Skin of body (tissue), 2 donors: ENCODE data around the gene SPAG4. TPM values are rescaled to one million over a fixed set of nuclear protein-coding genes. Genes with fewer than 3 reads are reported as not detected.

ENCODE experiments used
- DNase-seq: peaks from one replicate; lab custom pipeline; 2025; lab: John Stamatoyannopoulos, UW
- total RNA-seq: library from RNA; depleted of rRNA; stranded (reverse); fragments of >200 nt; gene quantifications from one replicate; pipeline ENCODE4 v1.2.3, GENCODE V29; 2014

Gene SPAG4
- total RNA-seq, 1 donor from 2014 or later = not detected

DNA sequence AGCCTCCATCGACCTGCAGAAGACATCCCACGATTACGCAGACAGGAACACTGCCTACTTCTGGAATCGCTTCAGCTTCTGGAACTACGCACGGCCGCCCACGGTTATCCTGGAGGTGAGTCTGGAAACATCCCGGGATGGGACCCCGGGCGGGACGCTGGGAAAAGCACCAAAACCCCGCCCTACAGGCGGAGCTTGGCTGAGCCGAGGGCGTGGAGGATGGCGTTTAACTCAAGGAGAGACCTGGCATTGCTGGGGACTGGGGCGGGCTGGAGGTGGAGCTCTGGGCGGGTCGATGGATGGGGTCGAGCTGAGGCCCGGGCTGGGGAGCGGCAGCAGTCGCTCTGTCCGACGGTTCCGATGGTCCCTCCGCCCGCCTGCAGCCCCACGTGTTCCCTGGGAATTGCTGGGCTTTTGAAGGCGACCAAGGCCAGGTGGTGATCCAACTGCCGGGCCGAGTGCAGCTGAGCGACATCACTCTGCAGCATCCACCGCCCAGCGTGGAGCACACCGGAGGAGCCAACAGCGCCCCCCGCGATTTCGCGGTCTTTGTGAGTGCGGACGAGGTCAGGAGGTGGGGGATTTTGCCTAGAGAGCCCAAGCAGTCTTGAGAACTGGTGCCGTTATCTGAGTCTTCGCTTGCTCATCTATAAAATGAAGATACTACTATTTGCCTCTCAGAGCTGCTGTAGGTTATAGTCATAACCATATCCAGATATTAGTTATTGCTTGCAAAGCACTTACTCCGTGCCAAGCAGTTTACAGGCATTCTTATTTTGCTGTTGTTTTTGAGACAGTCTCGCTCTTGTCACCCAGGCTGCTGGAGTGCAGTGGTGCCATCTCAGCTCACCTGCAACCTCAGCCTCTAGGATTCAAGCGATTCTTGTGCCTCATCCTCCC lies 3.8 kb downstream of the SPAG4 start:
- no peak for DNase-seq

DNA sequence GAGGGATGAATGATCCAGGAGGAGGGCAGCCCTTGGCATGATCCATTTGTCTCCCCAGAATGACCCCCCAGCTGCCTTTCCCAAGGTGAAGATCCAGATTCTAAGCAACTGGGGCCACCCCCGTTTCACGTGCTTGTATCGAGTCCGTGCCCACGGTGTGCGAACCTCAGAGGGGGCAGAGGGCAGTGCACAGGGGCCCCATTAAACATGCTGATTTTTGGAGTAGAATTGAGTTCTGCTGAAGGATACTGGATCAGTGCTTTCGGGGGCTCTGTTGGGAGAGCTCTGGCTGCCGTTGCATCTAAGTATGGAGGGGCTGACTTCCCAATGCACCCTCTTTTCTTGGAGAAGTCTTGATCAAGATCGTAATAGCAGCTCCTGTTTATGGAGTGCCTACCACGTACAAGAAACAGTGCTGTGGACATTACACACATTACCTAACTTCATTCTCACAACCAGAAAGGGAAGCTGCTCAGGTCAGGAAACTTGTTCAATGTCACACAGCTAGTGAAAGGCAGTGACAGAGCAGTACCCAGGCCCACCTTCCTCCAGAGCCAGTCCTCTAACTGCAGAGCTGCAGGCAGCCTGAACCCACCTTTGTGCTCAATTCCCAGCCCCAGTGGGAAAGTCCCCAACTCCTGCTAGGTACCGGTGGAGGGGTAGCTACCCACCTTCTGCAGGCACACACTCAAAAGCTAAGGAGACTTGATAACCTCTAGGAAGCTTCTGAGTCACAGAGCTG lies 5.4 kb downstream of the SPAG4 start:
- no peak for DNase-seq

DNA sequence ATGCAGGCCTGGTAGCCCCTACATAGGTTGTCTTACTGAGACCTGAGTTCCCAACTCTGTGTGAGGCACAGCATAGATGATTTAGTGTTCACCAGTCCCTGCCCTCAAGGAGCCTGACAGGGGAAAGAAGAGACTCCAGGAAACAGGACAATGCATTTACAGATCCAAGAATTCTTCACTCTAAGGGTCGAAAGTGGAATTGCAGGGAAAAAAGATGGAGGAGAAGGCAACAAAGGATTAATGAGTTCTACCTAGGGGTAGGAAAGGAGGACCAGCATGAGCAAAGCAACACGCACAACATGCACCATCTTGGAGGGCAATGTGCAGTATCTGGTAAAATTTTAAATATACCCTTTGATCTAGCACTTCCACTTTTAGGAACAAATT lies 5.9 kb downstream of the SPAG4 start:
- no peak for DNase-seq

DNA sequence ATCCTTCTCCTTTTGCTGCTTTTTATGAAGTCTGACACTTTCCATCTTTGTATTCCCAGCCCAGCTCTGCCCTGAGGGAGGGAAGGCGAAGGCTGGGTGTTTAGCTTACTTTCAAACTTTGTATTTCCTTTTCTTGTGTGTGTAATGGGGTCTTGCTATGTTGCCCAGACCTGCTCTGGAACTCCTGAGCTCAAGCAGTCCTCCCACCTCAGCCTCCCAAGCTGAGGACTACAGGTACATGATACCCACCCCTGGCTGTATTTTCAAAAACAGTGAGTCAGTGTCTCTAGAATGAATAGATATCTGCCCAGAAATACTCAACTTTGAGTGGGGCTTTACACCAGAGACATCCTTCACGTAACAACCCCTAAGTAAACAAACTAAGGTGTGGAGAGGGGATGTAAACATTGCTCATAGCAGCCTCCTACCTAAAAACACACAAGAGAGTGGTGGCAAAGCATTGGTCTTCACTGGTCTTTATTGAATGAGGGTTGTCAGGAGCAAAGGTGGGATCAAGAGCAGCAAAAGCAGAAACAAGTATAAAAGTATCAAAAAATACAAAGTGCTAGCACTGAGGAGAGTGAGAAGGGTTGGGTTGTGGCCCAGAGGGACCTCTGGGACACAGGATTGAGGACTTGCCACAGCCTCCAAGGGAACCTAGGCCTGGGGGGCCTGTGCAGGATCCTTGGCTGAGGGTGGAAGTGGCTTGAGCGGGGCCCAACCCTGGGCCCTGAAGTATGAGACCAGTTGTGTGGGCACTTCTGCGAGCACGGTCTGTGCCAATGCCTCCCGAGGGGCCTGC lies 10.2 kb downstream of the SPAG4 start:
- DNase-seq = no peak

DNA sequence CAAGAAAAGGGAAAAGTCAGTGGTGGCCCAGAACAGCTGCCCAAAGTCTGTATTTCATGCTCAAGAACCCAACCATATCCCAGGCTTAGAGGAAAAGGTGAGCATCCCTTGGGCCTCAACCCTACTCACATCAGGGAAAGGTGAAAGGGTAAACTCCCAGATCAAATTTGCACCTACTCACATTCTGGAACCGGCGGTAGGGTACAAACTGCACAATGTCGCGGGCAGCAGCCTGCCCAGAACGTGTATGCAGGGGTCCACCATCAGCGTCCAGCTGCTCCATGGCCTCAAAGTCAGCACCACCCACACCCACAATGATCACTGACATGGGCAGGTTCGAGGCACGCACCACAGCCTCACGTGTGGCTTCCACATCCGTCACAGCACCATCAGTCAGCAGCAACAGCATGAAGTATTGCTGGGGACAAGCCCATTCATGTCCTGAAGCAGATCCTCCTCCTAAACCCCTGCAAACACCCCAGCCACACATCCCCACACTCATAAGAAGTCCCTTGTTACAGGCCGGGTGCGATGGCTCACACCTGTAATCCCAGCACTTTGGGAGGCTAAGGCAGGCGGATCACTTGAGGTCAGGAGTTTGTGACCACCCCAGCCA lies 10.9 kb downstream of the SPAG4 start:
- DNase-seq = no peak

DNA sequence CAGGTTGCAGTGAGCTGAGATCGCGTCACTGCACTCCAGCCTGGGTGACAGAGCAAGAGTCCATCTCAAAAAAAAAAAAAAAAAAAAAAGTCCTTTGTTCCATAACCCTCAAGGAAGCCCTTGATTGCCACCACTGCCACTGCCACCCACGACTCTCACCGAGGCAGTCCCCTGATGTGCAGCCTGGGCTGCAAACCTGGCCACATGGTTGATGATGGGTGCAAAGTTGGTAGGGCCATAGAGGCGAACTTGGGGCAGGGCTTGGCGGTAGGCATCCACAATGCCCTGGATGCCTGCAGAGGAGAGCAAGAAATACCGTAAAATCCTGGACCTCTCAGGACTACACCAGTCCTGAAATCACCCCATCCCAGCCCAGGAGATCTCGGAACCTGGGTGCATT lies 11.5 kb downstream of the SPAG4 start:
- no peak for DNase-seq

DNA sequence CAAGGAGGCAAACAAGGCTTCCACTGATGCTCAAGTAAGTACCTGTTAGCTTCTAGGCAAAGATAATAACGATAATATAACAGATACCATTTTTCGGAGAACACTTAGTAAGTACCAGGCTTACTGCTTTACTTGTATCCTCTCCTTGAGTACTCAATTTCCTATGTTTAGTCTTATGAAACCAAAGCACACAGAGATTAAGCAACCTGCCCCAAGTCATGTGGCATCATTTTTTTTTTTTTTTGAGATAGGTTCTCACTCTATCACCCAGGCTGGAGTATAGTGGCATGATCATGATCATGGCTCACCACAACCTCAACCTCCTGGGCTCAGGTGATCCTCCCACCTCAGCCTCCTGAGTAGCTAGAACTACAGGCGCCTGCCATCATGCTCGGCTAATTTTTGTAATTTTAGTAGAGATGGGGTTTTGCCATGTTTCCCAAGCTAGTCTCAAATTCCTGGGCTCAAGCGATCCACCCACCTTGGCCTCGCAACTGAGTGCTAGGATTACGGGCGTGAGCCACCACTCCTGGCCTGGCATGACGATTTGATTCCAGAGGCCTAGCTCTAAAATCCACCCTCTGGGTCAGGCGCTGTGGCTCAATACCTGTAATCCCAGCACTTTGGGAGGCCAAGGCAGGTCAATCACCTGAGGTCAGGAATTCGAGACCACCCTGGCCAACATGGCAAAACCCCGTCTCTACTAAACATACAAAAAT lies 14.0 kb downstream of the SPAG4 start:
- no peak for DNase-seq

DNA sequence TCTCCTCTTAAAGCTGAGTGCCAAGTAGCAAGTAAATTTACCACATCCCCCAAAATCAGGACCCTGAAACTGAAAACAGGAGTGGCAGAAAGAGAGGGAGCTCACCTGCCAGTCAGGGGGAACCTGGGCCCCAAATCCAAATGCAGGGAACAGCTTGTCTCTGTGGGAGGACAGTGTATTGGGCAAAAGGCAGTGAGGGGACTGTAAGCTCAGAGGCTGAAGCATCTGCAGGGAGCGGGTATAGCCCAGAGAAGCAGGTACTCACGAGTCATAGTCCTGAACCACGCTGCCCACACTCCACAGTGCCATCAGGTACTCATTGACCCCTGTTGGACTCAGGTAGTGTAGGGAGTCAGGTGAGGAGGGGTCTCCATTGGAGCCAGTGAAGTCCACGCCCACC lies 15.0 kb downstream of the SPAG4 start:
- no peak for DNase-seq

DNA sequence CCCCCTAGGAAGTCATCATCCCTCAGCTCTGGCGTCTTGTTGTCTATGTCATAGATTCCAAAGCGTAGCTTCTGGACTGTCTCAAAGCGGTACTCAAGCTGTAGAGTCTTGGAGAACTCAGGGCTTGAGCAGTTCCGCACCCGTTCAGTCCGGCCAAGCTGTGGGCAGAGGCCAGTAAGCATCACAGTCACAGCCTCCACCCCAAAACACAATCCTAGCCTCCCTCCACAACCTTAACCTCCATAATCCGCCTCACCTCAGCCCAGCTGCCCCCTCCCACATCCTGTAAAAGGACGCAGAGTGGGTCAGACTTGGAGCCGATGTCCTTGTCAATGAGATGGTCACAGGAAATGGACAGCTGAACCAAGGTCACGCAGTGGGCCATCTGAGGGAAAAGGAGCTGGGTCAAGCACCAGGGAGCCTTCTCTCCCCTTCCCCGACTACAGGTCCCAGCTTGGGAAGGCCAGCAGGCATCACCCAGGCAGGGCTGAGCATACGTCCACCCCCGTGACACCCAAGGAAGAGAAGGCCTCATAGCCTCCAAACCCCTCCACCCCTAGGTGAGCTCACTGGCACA lies 17.0 kb downstream of the SPAG4 start:
- DNase-seq = no peak

DNA sequence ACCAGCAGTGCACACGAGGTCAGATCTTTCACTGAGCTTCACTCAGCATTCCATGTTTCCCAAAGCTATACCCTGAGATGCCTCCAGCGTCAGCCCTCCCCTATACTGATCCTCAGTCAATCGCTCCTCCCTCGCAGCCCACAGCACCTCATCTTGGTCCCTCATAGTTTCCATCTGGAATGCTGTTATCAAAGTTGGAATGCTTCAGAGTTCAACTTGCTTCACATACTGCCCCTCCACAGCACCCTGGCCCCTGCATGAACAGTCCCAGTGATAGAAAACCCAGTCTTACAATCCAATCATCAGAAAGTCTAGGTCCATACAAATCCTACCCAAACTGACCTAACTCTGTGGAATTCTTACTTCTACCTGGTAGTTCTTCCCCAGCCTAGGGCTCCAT lies 20.0 kb downstream of the SPAG4 start:
- DNase-seq = no peak

DNA sequence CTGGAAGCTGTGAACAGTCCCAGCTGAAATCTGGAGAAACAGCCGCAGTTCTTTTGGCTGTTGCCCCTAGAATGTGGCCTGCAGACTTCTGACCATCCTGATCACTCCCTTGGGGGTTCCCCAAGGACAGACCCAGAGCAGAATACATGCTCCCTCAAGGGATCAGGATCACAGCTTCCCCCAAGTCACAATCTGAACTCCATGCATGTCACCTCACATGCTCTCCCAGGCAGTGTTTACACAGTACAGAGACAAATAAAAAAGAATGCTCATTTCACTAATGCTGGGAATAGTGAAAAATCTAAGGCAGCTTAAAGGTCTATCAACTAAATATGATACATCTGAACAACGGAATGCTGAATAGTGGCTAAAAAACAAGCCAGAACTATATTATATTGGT lies 20.5 kb downstream of the SPAG4 start:
- DNase-seq = no peak

DNA sequence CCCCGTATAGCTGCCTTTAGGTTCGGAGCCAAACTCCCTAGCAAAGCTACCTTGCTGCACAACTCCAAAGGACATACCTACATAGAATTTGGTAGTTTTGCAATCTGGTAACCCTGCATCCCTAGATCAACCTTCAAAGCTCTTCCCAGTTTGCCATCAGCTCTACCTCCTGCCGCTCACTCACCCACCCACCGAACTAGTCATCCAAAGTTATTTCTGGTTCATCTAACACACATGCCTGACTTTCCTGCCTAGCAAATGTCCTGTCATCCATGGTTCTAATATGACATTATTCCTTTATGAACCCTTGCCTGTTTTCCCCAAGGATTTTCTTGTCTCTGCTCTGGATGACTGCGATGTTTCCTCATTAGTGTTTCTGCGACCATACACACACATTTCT lies 21.6 kb downstream of the SPAG4 start:
- DNase-seq = no peak

DNA sequence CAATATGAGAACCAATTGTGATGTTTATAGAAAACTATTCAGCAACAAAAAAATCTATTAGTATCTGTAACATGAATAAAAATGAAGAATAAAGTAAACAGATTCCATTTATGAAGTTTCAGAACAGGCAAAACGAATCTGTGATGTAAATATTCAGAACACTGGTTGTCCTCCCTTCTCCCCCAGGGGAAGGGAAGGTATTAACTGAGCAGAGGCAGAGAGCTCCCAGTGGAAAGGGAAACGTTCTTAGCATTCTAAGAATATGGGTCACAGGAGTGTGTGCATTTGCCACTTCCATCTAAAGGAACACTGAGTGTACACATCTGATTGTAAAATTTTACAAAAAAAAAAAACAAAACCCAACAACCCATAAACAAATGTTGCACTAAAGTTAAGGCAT lies 23.1 kb downstream of the SPAG4 start:
- DNase-seq = no peak

DNA sequence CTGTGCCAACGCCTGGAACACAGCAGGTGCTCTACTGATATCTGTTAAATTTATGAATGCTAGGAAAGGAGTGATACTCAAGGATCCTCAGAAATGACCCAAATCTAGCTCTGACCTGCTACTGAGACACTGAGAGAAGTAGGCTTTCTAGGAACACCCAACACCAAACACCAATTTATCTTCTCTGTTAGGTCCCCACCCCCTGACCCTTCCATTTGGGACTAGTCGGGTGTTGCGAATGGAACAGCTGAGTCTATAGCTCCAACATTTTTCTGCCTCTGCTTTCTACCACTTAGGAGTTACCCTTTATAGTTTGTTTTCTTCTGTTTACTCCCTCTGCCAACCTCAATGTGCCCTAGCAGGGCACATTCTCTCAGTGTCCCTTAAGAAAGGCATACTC lies 25.1 kb downstream of the SPAG4 start:
- no peak for DNase-seq

DNA sequence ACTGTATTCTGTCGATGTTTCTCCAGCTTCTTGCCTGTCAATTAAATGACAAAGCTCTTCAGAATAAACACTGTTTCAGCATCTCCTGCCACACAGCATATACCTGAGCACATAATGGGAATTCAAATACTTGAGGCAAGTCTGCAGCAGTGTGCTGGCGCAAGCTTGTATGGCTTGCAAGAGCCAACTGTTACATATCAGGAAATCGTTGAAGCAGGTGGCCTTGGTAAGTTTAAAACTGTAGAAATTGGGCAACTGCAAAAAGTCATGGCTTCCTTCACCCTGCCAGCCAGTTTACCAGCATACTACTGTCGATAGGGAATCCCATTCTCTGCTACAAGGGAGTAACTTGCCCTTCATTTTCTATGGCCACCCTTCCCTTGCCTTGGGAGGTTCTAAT lies 26.1 kb downstream of the SPAG4 start:
- DNase-seq = no peak

DNA sequence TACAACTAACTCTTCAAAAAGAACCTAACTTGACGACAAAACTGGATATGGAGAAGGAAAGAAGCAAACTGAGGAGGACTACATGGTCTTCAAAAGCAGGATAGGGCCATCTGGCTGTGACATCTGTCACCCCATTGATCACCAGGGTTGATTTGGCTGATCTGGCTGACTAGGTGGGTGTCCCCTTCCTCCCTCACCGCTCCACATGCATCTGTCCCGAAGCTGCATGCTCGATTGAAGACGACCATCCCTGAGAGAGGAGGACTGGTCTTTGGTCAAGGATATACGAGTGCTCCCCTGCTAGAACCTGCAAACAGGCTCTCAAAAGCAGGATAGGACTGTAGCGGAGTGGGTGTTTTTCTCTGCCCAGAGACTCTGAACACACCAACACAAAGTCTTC lies 27.4 kb downstream of the SPAG4 start:
- no peak for DNase-seq

DNA sequence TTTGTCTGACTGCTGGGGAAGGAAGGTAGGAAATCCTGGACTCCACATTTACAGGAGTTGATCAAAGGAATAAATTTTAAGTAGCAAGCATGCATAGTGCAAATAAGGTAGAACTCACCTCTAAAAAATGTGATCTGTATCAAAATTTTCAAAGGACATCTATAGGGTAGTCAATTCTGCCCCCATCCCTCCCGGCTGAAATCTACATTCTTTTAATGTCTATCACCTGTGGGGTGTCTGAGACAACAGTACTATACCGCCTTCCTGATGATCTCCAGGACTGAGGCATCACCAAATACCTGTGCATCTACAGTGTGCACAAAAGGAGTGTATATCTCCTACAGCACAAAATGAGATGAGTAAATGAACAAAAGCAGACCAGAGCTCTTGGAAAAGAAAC lies 29.2 kb downstream of the SPAG4 start:
- DNase-seq = no peak

DNA sequence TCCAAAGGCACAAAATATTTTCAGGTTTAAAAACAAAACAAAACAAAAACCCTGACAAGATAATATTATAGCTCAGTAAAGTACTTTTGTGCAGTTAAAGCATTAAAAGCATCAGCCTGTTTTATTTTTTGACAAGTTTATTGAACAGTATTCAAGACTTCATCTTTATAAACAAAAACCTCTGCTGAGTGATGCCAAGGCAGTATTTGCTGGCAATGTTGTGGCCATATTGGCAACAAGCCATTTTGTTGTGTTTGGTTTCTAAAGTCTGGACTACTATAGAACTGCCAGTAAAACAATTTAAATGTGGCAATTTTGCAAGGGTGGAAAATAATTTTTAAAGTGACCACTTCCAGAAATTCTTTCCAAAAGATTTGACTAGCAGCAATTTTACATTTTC lies 33.2 kb downstream of the SPAG4 start:
- DNase-seq = no peak

DNA sequence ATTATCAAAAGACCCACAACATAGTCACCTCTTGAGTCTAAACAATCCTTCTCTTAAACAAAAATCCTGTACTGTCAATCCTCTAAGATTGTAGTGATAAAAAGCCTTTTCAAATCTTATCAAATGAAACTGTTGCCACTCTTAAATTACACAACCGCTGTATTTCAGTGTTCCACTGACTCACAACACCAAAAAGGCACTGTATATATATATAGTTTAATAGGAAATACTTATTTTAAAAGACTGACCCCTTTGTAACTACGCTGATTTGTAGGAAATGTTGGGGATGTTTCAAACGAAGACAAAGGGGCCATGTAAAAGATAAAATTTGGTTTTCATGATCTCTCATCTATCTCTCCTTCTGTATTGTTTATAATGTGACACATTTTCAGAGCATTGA lies 35.0 kb downstream of the SPAG4 start:
- DNase-seq = no peak

DNA sequence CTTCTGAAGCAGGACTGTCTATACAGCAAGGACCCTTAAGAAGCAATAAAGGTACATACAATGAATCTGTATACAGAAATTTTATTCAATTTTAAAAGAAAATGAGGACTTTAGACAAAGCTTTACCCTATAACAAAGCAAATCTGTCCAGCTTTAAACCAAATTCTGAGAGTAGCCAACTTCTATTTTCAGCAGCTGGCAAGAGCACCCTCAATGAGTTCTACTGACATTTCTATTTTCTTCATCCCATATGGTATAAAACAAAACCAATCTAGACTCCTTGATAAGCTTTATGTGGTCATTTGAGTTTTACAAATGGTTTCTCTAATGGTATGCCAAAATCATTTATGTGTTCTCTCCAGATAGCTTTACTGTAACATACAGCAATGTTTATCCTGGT lies 36.3 kb downstream of the SPAG4 start:
- DNase-seq = no peak
